WTC11 (cell line): ENCODE measurements around the gene DCUN1D3. TPM values are rescaled to one million over a fixed set of nuclear protein-coding genes. Genes with fewer than 3 reads are reported as not detected.
A peak's percentile ranks its signal among the peaks of the same experiment; 100 is the strongest.

ENCODE experiments used
- ATAC-seq: fragments of 200-7000 bp; cut with Tn5 transposase; 2 replicates; pipeline ENCODE4 v1.10.0; 2021; ENCODE audit warnings: mild to moderate bottlenecking, moderate library complexity
- CTCF ChIA-PET: fragments of 300-600 bp; sonication (Branson Sonifier 250); formaldehyde crosslinking; loops from one replicate; lab custom pipeline; 2021; ENCODE audit warnings: antibody characterized with exemption; lab: Charles Lee
- POLR2A ChIA-PET: fragments of 350-600 bp; sonication (Branson Sonifier 250); formaldehyde crosslinking; loops from one replicate; lab custom pipeline; 2021; ENCODE audit warnings: antibody characterized with exemption; lab: Charles Lee
- DNase-seq: peaks from one replicate; pipeline ENCODE4 v3.0.0; 2021; ENCODE audit warnings: low spot score
- H3K27ac Mint-ChIP-seq: 2 replicates; pipeline ENCODE4 v1.8.0; 2021; ENCODE audit warnings: mixed read lengths
- H3K27me3 Mint-ChIP-seq: 2 replicates; pipeline ENCODE4 v1.8.0; 2021; ENCODE audit warnings: low read depth, mild to moderate bottlenecking, moderate library complexity, mixed read lengths
- H3K36me3 Mint-ChIP-seq: 2 replicates; pipeline ENCODE4 v1.8.0; 2021; ENCODE audit warnings: mixed read lengths
- H3K4me1 Mint-ChIP-seq: 2 replicates; pipeline ENCODE4 v1.8.0; 2022; ENCODE audit warnings: mixed read lengths
- H3K4me3 Mint-ChIP-seq: 2 replicates; pipeline ENCODE4 v1.8.0; 2021; ENCODE audit warnings: mild to moderate bottlenecking, moderate library complexity, mixed read lengths
- H3K9me3 Mint-ChIP-seq: 2 replicates; pipeline ENCODE4 v1.8.0; 2021; ENCODE audit warnings: mixed read lengths
- ATF1 ChIP-seq: sonication (generic); formaldehyde crosslinking; IDR thresholded peaks from 2 replicates; pipeline ENCODE4 v1.8.1; 2023; ENCODE audit warnings: mild to moderate bottlenecking, moderate library complexity, missing genetic modification reagents
- ATF6 ChIP-seq: sonication (generic); formaldehyde crosslinking; IDR thresholded peaks from 2 replicates; pipeline ENCODE4 v1.8.1; 2023; ENCODE audit warnings: mild to moderate bottlenecking, missing genetic modification reagents
- CBFB ChIP-seq: sonication (generic); formaldehyde crosslinking; IDR thresholded peaks from 2 replicates; pipeline ENCODE4 v1.8.1; 2022; ENCODE audit warnings: mild to moderate bottlenecking, low read depth, missing genetic modification reagents
- FOXP4 ChIP-seq: sonication (generic); formaldehyde crosslinking; IDR thresholded peaks from 2 replicates; pipeline ENCODE4 v1.8.0; 2022; ENCODE audit warnings: mild to moderate bottlenecking, missing genetic modification reagents
- GRHL2 ChIP-seq: fragments of 250-450 bp; sonication (Bioruptor Pico); IDR thresholded peaks from 2 replicates; pipeline ENCODE4 v1.8.0; 2022; ENCODE audit warnings: mild to moderate bottlenecking, moderate library complexity; ENCODE audit not compliant: insufficient replicate concordance, severe bottlenecking
- GTF2I ChIP-seq: fragments of 250-450 bp; sonication (Bioruptor Pico); conservative IDR thresholded peaks from 2 replicates; pipeline ENCODE4 v1.4.0; 2021; ENCODE audit warnings: mild to moderate bottlenecking
- JUN ChIP-seq: sonication (generic); formaldehyde crosslinking; IDR thresholded peaks from 2 replicates; pipeline ENCODE4 v1.8.0; 2023; ENCODE audit warnings: mild to moderate bottlenecking, missing genetic modification reagents
- KAT7 ChIP-seq: sonication (generic); formaldehyde crosslinking; IDR thresholded peaks from 2 replicates; pipeline ENCODE4 v1.8.1; 2023; ENCODE audit warnings: missing genetic modification reagents, mild to moderate bottlenecking, borderline replicate concordance
- MAX ChIP-seq: sonication (generic); formaldehyde crosslinking; IDR thresholded peaks from 2 replicates; pipeline ENCODE4 v1.8.0; 2022; ENCODE audit warnings: mild to moderate bottlenecking, missing genetic modification reagents
- NFATC4 ChIP-seq: fragments of 250-450 bp; sonication (Bioruptor Pico); IDR thresholded peaks from 2 replicates; pipeline ENCODE4 v1.9.0; 2021; ENCODE audit warnings: mild to moderate bottlenecking
- NFYB ChIP-seq: sonication (generic); formaldehyde crosslinking; conservative IDR thresholded peaks from 2 replicates; pipeline ENCODE4 v1.8.0; 2022; ENCODE audit warnings: low read depth, missing genetic modification reagents
- NR2C2 ChIP-seq: sonication (generic); formaldehyde crosslinking; IDR thresholded peaks from 2 replicates; pipeline ENCODE4 v1.8.0; 2022; ENCODE audit warnings: mild to moderate bottlenecking, missing genetic modification reagents
- NR3C1 ChIP-seq: sonication (generic); formaldehyde crosslinking; conservative IDR thresholded peaks from 2 replicates; pipeline ENCODE4 v1.8.1; 2023; ENCODE audit warnings: low read depth, mild to moderate bottlenecking, missing genetic modification reagents
- TCF7 ChIP-seq: sonication (generic); formaldehyde crosslinking; IDR thresholded peaks from 2 replicates; pipeline ENCODE4 v1.8.0; 2022; ENCODE audit warnings: mild to moderate bottlenecking, low read depth, missing genetic modification reagents, moderate library complexity
- ZNF121 ChIP-seq: sonication (generic); formaldehyde crosslinking; IDR thresholded peaks from 2 replicates; pipeline ENCODE4 v1.8.0; 2023; ENCODE audit warnings: missing genetic modification reagents
- ZNF263 ChIP-seq: sonication (generic); formaldehyde crosslinking; IDR thresholded peaks from 2 replicates; pipeline ENCODE4 v1.8.1; 2022; ENCODE audit warnings: low read depth, mild to moderate bottlenecking, moderate library complexity, missing genetic modification reagents
- total RNA-seq: library from RNA; stranded (reverse); gene quantifications from 3 replicates; pipeline ENCODE4 v1.2.3, GENCODE V29; 2021
- TF ChIP-seq, protein P1 (sequence below): fragments of 250-450 bp; sonication (Bioruptor Pico); IDR thresholded peaks from 2 replicates; pipeline ENCODE4 v1.8.0; 2021; ENCODE audit warnings: mild to moderate bottlenecking
- TF ChIP-seq, protein P2 (sequence below): sonication (generic); formaldehyde crosslinking; IDR thresholded peaks from 2 replicates; pipeline ENCODE4 v1.8.1; 2023; ENCODE audit warnings: mild to moderate bottlenecking, missing genetic modification reagents
- TF ChIP-seq, protein P3 (sequence below): sonication (generic); formaldehyde crosslinking; IDR thresholded peaks from 2 replicates; pipeline ENCODE4 v1.8.0; 2022; ENCODE audit warnings: missing genetic modification reagents

DCUN1D3 gene
- total RNA-seq, 1 experiment from 2014 or later, result 14.7 TPM

DNA sequence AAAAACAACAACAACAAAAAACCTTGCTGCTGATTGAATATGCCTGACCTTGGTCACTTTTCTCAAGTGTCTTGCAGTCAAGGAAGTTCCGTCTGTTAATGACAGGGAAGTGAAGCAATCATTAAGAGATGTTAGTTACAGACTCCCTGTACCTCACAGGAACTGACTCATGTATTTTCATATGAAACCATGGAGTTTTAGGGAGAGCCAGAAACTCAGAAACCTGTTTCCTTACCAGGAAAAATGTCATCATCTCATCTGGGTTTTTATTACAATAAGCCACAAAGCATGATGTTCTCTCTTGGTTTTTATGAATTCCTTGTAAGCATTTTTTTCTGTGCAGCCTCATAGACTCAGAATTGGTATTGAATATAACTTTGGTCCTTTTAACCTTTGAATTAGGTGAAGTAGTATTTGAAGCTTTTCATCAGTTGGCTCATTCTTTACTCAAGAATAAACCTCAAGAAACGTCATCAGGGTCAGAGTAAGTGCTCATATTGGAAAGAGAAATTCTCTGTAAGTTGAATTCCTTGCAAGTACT lies 10.7 kb upstream of the DCUN1D3 start:
- POLR2A ChIA-PET, result interaction anchor here (1.2 to 2.1 kb wide), 2 partner anchors 10 to 59 kb away, joined by 3 to 5 read pairs; partner anchors contain the start of genes DCUN1D3 and LYRM1
- H3K9me3 Mint-ChIP-seq, result no peaks in the 10 kb centered on the region
- no peaks in the 10 kb centered on the region for H3K27me3 Mint-ChIP-seq
- ATAC-seq (no peak), DNase-seq (no peak)
- peaks cover 10% of the 10 kb centered on the region for H3K4me1 Mint-ChIP-seq
- no peaks in the 10 kb centered on the region for H3K36me3 Mint-ChIP-seq
- H3K27ac Mint-ChIP-seq, result peak overlapping the region; percentile 60; the same call in 1 of the 2 replicates
- TF ChIP-seq NR3C1 (CRISPR knock-in tag) (no peak), NFYB (CRISPR knock-in tag) (no peak), FOXP4 (CRISPR knock-in tag) (no peak), ZNF121 (no peak), KAT7 (CRISPR knock-in tag) (no peak), ATF6 (CRISPR knock-in tag) (no peak), GRHL2 (CRISPR knock-in tag) (no peak), ZNF263 (CRISPR knock-in tag) (no peak), ATF1 (CRISPR knock-in tag) (no peak), NFATC4 (no peak), CBFB (CRISPR knock-in tag) (no peak), GTF2I (CRISPR knock-in tag) (no peak), TCF7 (no peak), JUN (CRISPR knock-in tag) (no peak), NR2C2 (CRISPR knock-in tag) (no peak), MAX (CRISPR knock-in tag) (no peak)
- TF ChIP-seq, protein P1, sequence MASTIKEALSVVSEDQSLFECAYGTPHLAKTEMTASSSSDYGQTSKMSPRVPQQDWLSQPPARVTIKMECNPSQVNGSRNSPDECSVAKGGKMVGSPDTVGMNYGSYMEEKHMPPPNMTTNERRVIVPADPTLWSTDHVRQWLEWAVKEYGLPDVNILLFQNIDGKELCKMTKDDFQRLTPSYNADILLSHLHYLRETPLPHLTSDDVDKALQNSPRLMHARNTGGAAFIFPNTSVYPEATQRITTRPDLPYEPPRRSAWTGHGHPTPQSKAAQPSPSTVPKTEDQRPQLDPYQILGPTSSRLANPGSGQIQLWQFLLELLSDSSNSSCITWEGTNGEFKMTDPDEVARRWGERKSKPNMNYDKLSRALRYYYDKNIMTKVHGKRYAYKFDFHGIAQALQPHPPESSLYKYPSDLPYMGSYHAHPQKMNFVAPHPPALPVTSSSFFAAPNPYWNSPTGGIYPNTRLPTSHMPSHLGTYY, result no peak
- TF ChIP-seq, protein P2, sequence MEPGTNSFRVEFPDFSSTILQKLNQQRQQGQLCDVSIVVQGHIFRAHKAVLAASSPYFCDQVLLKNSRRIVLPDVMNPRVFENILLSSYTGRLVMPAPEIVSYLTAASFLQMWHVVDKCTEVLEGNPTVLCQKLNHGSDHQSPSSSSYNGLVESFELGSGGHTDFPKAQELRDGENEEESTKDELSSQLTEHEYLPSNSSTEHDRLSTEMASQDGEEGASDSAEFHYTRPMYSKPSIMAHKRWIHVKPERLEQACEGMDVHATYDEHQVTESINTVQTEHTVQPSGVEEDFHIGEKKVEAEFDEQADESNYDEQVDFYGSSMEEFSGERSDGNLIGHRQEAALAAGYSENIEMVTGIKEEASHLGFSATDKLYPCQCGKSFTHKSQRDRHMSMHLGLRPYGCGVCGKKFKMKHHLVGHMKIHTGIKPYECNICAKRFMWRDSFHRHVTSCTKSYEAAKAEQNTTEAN (CRISPR knock-in tag), result no peak
- TF ChIP-seq, protein P3, sequence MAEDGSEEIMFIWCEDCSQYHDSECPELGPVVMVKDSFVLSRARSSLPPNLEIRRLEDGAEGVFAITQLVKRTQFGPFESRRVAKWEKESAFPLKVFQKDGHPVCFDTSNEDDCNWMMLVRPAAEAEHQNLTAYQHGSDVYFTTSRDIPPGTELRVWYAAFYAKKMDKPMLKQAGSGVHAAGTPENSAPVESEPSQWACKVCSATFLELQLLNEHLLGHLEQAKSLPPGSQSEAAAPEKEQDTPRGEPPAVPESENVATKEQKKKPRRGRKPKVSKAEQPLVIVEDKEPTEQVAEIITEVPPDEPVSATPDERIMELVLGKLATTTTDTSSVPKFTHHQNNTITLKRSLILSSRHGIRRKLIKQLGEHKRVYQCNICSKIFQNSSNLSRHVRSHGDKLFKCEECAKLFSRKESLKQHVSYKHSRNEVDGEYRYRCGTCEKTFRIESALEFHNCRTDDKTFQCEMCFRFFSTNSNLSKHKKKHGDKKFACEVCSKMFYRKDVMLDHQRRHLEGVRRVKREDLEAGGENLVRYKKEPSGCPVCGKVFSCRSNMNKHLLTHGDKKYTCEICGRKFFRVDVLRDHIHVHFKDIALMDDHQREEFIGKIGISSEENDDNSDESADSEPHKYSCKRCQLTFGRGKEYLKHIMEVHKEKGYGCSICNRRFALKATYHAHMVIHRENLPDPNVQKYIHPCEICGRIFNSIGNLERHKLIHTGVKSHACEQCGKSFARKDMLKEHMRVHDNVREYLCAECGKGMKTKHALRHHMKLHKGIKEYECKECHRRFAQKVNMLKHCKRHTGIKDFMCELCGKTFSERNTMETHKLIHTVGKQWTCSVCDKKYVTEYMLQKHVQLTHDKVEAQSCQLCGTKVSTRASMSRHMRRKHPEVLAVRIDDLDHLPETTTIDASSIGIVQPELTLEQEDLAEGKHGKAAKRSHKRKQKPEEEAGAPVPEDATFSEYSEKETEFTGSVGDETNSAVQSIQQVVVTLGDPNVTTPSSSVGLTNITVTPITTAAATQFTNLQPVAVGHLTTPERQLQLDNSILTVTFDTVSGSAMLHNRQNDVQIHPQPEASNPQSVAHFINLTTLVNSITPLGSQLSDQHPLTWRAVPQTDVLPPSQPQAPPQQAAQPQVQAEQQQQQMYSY (CRISPR knock-in tag), result no peak
- no peak overlapping the region for H3K4me3 Mint-ChIP-seq
- CTCF ChIA-PET, result no interaction called here
